DOHH2 (cell line): Measurements from ENCODE around the gene AMIGO2.

ENCODE experiments used
- CTCF ChIP-seq: fragments of 200-600 bp; sonication (generic); IDR thresholded peaks from one replicate; pipeline ENCODE4 v1.5.1; 2014; ENCODE audit warnings: antibody characterized with exemption, mild to moderate bottlenecking, low read depth, low read length; ENCODE audit not compliant: poor library complexity, severe bottlenecking
- EZH2phosphoT487 ChIP-seq: fragments of 200-600 bp; sonication (generic); IDR thresholded peaks from 2 replicates; pipeline ENCODE4 v1.6.1; 2017; ENCODE audit warnings: borderline replicate concordance, mild to moderate bottlenecking, antibody characterized with exemption, low read length, moderate library complexity, mixed read lengths

DNA sequence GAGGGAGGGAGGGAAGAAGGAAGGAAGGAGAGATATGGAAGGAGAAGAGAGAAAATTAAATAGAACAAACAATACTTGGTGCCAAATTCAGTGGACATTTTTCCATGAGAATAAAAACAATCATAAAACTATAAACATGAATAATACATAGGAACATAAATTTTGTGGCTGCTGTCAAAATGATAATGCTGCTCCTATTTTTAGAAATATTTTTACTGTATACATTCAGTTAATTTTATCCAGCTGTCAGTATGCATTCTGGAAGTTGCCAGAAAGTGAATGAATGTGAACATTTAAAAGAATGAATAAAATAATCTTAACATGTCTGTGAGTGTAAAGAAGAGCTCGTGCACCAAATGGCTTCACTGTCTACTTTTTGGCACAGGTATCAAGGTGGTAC lies 14.2 kb downstream of the AMIGO2 start:
- no peak for TF ChIP-seq CTCF
- no peak for TF ChIP-seq EZH2phosphoT487
